IMR-90 (cell line): ENCODE results near the gene ECHS1. TPM values are rescaled to one million over a fixed set of nuclear protein-coding genes. Genes with fewer than 3 reads are reported as not detected.

Source experiments
- ATAC-seq: fragments of 200-7000 bp; cut with Tn5 transposase; 2 replicates; pipeline ENCODE4 v1.9.1; 2020; ENCODE audit warnings: low read depth, mild to moderate bottlenecking, moderate library complexity
- BruUV-seq: library from RNA; stranded (reverse); fragments of 400-500 nt; replicated peaks from 2 replicates; lab custom pipeline; 2021; lab: Mats Ljungman, UMichigan
- CTCF ChIA-PET: fragments of 300-600 bp; formaldehyde crosslinking; extraction: SDS; loops from one replicate; lab custom pipeline; 2021; ENCODE audit warnings: antibody characterized with exemption; lab: Yijun Ruan, JAX
- POLR2A ChIA-PET: fragments of 300-600 bp; sonication (Branson Sonifier 250); formaldehyde crosslinking; loops from one replicate; lab custom pipeline; 2022; ENCODE audit warnings: antibody characterized with exemption; ENCODE audit not compliant: unreplicated experiment; lab: Charles Lee
- DNase-seq: peaks from one replicate; pipeline ENCODE4 v3.0.0; 2013
- H2AFZ ChIP-seq: replicated peaks from 2 replicates; pipeline ENCODE3; 2013; ENCODE audit warnings: low read length, mild to moderate bottlenecking; ENCODE audit not compliant: poor library complexity
- H2AK5ac ChIP-seq: 2 replicates; pipeline ENCODE4 v1.6.1; 2013; ENCODE audit warnings: low read depth, low read length, inconsistent platforms
- H2AK9ac ChIP-seq: replicated peaks from 2 replicates; pipeline ENCODE3; 2013; ENCODE audit warnings: mild to moderate bottlenecking, low read depth, low read length, moderate library complexity; ENCODE audit not compliant: poor library complexity
- H2BK120ac ChIP-seq: 2 replicates; pipeline ENCODE4 v1.6.1; 2013; ENCODE audit warnings: low read depth, low read length, inconsistent platforms
- H2BK15ac ChIP-seq: 3 replicates; pipeline ENCODE4 v1.6.1; 2013; ENCODE audit warnings: low read depth, low read length, inconsistent platforms
- H2BK20ac ChIP-seq: 2 replicates; pipeline ENCODE4 v1.6.1; 2013; ENCODE audit warnings: low read depth, mild to moderate bottlenecking, inconsistent platforms, low read length, moderate library complexity
- H2BK5ac ChIP-seq: 2 replicates; pipeline ENCODE4 v1.6.1; 2013; ENCODE audit warnings: mild to moderate bottlenecking, low read depth, low read length, inconsistent platforms; ENCODE audit not compliant: poor library complexity, severe bottlenecking
- H3K14ac ChIP-seq: replicated peaks from 2 replicates; pipeline ENCODE4 v1.6.1; 2013; ENCODE audit warnings: low read depth, low read length, inconsistent platforms
- H3K18ac ChIP-seq: 2 replicates; pipeline ENCODE4 v1.6.1; 2013; ENCODE audit warnings: low read depth, low read length, control low read depth
- H3K23ac ChIP-seq: 2 replicates; pipeline ENCODE4 v1.6.1; 2013; ENCODE audit warnings: low read depth, low read length, inconsistent platforms
- H3K27ac ChIP-seq: 2 replicates; pipeline ENCODE4 v1.5.1; 2013; ENCODE audit warnings: mild to moderate bottlenecking, control low read depth, low read length; ENCODE audit not compliant: insufficient read depth
- H3K27me3 ChIP-seq: 2 replicates; pipeline ENCODE4 v1.6.1; 2013; ENCODE audit warnings: low read length; ENCODE audit not compliant: control insufficient read depth, insufficient read depth
- H3K36me3 ChIP-seq: 2 replicates; pipeline ENCODE4 v1.6.1; 2013; ENCODE audit warnings: low read length, mixed read lengths; ENCODE audit not compliant: control insufficient read depth, insufficient read depth
- H3K4ac ChIP-seq: 2 replicates; pipeline ENCODE4 v1.6.1; 2013; ENCODE audit warnings: low read depth, low read length, inconsistent platforms
- H3K4me1 ChIP-seq: 2 replicates; pipeline ENCODE4 v1.6.1; 2013; ENCODE audit warnings: low read length, mixed read lengths; ENCODE audit not compliant: control insufficient read depth, insufficient read depth
- H3K4me2 ChIP-seq: 2 replicates; pipeline ENCODE4 v1.6.1; 2013; ENCODE audit warnings: low read depth, mild to moderate bottlenecking, control low read depth, low read length, moderate library complexity
- H3K4me3 ChIP-seq: 2 replicates; pipeline ENCODE4 v1.5.1; 2013; ENCODE audit warnings: low read depth, mild to moderate bottlenecking, control low read depth, low read length, moderate library complexity; ENCODE audit not compliant: insufficient read depth
- H3K56ac ChIP-seq: 2 replicates; pipeline ENCODE4 v1.6.1; 2013; ENCODE audit warnings: low read length, inconsistent platforms; ENCODE audit not compliant: insufficient read depth; ENCODE audit errors: extremely low read depth
- H3K79me1 ChIP-seq, 2 experiments: 2 replicates each; pipeline ENCODE4 v1.6.1; 2013; ENCODE audit warnings: low read length in 2 of 2, inconsistent platforms in 1 of 2, low read depth in 1 of 2
- H3K9ac ChIP-seq: 2 replicates; pipeline ENCODE4 v1.6.1; 2013; ENCODE audit warnings: low read depth, low read length, control low read depth
- H3K9me1 ChIP-seq: 2 replicates; pipeline ENCODE4 v1.6.1; 2013; ENCODE audit warnings: low read length, inconsistent platforms; ENCODE audit not compliant: insufficient read depth
- H3K9me3 ChIP-seq: 2 replicates; pipeline ENCODE4 v1.6.1; 2013; ENCODE audit warnings: low read length; ENCODE audit not compliant: control insufficient read depth, insufficient read depth
- H4K20me1 ChIP-seq: 2 replicates; pipeline ENCODE4 v1.6.1; 2013; ENCODE audit warnings: low read length, inconsistent platforms; ENCODE audit not compliant: insufficient read depth
- H4K5ac ChIP-seq: 2 replicates; pipeline ENCODE4 v1.6.1; 2013; ENCODE audit warnings: mild to moderate bottlenecking, low read depth, low read length, control low read depth
- H4K8ac ChIP-seq, 2 experiments: 2 replicates each; pipeline ENCODE4 v1.6.1; 2013; ENCODE audit warnings: low read depth in 2 of 2, low read length in 2 of 2, control low read depth in 1 of 2, inconsistent platforms in 1 of 2
- H4K91ac ChIP-seq: 2 replicates; pipeline ENCODE4 v1.6.1; 2013; ENCODE audit warnings: low read depth, low read length, inconsistent platforms; ENCODE audit not compliant: insufficient read depth
- BHLHE40 ChIP-seq: fragments of 150-350 bp; IDR thresholded peaks from 2 replicates; pipeline ENCODE4 v1.6.1; 2016; ENCODE audit warnings: mild to moderate bottlenecking, low read depth, low read length
- CEBPB ChIP-seq: IDR thresholded peaks from 2 replicates; pipeline ENCODE4 v1.6.1; 2012; ENCODE audit warnings: low read depth, low read length, improper control_type of control experiment
- CHD1 ChIP-seq: IDR thresholded peaks from 2 replicates; pipeline ENCODE4 v1.6.1; 2012; ENCODE audit warnings: low read depth, low read length, improper control_type of control experiment
- FOS ChIP-seq: fragments of 150-350 bp; IDR thresholded peaks from 2 replicates; pipeline ENCODE4 v1.6.1; 2016; ENCODE audit warnings: low read depth, low read length
- MAFK ChIP-seq: IDR thresholded peaks from 2 replicates; pipeline ENCODE4 v1.6.1; 2012; ENCODE audit warnings: low read depth, low read length, improper control_type of control experiment
- MAZ ChIP-seq: IDR thresholded peaks from 2 replicates; pipeline ENCODE4 v1.6.1; 2012; ENCODE audit warnings: low read depth, mild to moderate bottlenecking, low read length, improper control_type of control experiment, moderate library complexity, borderline replicate concordance
- MXI1 ChIP-seq: IDR thresholded peaks from 2 replicates; pipeline ENCODE4 v1.6.1; 2012; ENCODE audit warnings: low read depth, mild to moderate bottlenecking, low read length, moderate library complexity, borderline replicate concordance
- NFE2L2 ChIP-seq: fragments of 150-350 bp; IDR thresholded peaks from 2 replicates; pipeline ENCODE4 v1.6.1; 2016; ENCODE audit warnings: low read depth, mild to moderate bottlenecking, low read length
- POLR2A ChIP-seq: IDR thresholded peaks from 2 replicates; pipeline ENCODE4 v1.6.1; 2012; ENCODE audit warnings: mild to moderate bottlenecking, low read depth, low read length
- RAD21 ChIP-seq: IDR thresholded peaks from 2 replicates; pipeline ENCODE4 v1.6.1; 2012; ENCODE audit warnings: low read length, improper control_type of control experiment
- RCOR1 ChIP-seq: IDR thresholded peaks from 2 replicates; pipeline ENCODE4 v1.6.1; 2012; ENCODE audit warnings: mild to moderate bottlenecking, low read length, improper control_type of control experiment; ENCODE audit not compliant: insufficient replicate concordance
- RFX5 ChIP-seq: IDR thresholded peaks from 2 replicates; pipeline ENCODE4 v1.8.0; 2012; ENCODE audit warnings: low read depth, mild to moderate bottlenecking, low read length, moderate library complexity
- SMC3 ChIP-seq: fragments of 150-350 bp; IDR thresholded peaks from 2 replicates; pipeline ENCODE4 v1.6.1; 2016; ENCODE audit warnings: low read depth, mild to moderate bottlenecking, antibody characterized with exemption, low read length, moderate library complexity
- WGBS, 2 experiments: methylation state at CpG; one replicate each; pipeline versions ENCODE4 v1.1.5 to v1.1.7; 2013; ENCODE audit warnings: missing lambda C conversion rate in 2 of 2; ENCODE audit not compliant: insufficient read length in 1 of 2; ENCODE audit errors: extremely low coverage in 2 of 2; 5-methylcytosine and 5-hydroxymethylcytosine counted together
- dilution Hi-C: fragments of 300-500 bp; cut with HindIII; formaldehyde crosslinking; loops from one replicate; pipeline ENCODE4 v1.14.3; 2018; ENCODE audit warnings: low sequenced_read_pairs; ENCODE audit not compliant: unreplicated experiment
- in situ Hi-C: fragments of 300-500 bp; cut with MboI; formaldehyde crosslinking; loops from 3 replicates; pipeline ENCODE4 v1.14.3; 2019; ENCODE audit warnings: low sequenced_read_pairs, inconsistent platforms, mixed read lengths
- intact Hi-C: fragments of 100-400 bp; cut with micrococcal nuclease; formaldehyde crosslinking; loops from 2 replicates; pipeline ENCODE4 v1.10.0; 2022
- polyA plus RNA-seq, 3 experiments: library from polyadenylated mRNA; depleted of rRNA; stranded (reverse); fragments of >200 nt; gene quantifications; 2 replicates each; pipeline ENCODE4 v1.2.3, GENCODE V29; 2012; ENCODE audit warnings: low replicate concordance in 1 of 3
- total RNA-seq: library from RNA; depleted of rRNA; stranded (reverse); fragments of >200 nt; gene quantifications from 2 replicates; pipeline ENCODE4 v1.2.3, GENCODE V29; 2012
- TF ChIP-seq, protein P1 (sequence below): fragments of 150-350 bp; IDR thresholded peaks from 2 replicates; pipeline ENCODE4 v1.6.1; 2017; ENCODE audit warnings: mild to moderate bottlenecking, antibody characterized with exemption, low read length, low read depth
- TF ChIP-seq, protein P2 (sequence below): fragments of 150-350 bp; IDR thresholded peaks from 2 replicates; pipeline ENCODE4 v1.6.1; 2016; ENCODE audit warnings: low read depth, mild to moderate bottlenecking, low read length, moderate library complexity, borderline replicate concordance
- TF ChIP-seq, protein P3 (sequence below): conservative IDR thresholded peaks from 2 replicates; pipeline ENCODE4 v1.5.1; 2012; ENCODE audit warnings: mild to moderate bottlenecking, low read depth, low read length, improper control_type of control experiment

Gene ECHS1
- total and polyA plus RNA-seq, 2 of the 4 experiments (the other 2 are of a cell fraction), result 60.8 to 84.2 TPM

DNA sequence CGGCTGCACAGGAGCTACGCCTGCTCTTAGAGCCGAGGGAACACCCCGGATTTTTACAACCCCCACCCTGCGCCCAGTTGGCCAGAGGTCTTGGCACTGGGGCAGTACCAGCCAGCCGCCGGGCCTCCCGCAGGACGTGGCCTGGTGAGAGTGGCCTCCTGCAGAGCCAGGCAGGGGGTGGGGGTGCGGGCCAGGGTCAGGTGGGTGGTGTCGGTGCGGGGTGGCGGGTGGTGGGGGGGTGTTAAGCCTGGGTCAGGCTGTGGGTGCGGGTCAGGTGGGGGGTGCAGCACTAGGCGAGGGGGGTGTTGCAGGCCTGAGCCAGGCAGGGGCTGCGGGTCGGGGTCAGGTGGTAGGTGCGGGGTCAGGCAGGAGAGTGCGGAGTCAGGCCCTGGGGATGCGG is 647 bp downstream of the ECHS1 start:
- peaks cover 22% of the 10 kb centered on the region for H3K36me3 ChIP-seq
- no peak overlapping the region; the same call in 1 of the 2 replicates for H3K9ac ChIP-seq
- H2BK120ac ChIP-seq, result no peak overlapping the region
- no peak overlapping the region for H2BK15ac ChIP-seq
- dilution Hi-C loops (no loop called here), intact Hi-C loops (loop anchor here (10.0 kb wide), 1 partner anchor 48 kb away; no protein-coding TSS in a partner anchor), in situ Hi-C loops (no loop called here)
- no peak overlapping the region for H2BK5ac ChIP-seq
- no peak overlapping the region for H2AFZ ChIP-seq
- DNase-seq (no peak), ATAC-seq (no peak)
- WGBS, 2 experiments, result 88% methylated on average over 3 of the region's 20 CpGs; no CpG with 5 or more reads in 1 of the 2 experiments
- peak overlapping the region; percentile 27 for H3K4me3 ChIP-seq
- no peak overlapping the region for H2BK20ac ChIP-seq
- H2AK9ac ChIP-seq, result no peak overlapping the region
- no peaks in the 10 kb centered on the region for H3K9me1 ChIP-seq
- H4K8ac ChIP-seq, result no peak overlapping the region
- peaks cover 6 to 12% of the 10 kb centered on the region in 2 experiments; a peak in 3 of 4 replicates for H3K79me1 ChIP-seq
- CTCF ChIA-PET, result no interaction called here
- no TSS peak for BruUV-seq
- no peak overlapping the region for H3K14ac ChIP-seq
- POLR2A ChIA-PET, result no interaction called here
- no peak for TF ChIP-seq MXI1
- TF ChIP-seq RCOR1, result no peak
- TF ChIP-seq, protein P1, sequence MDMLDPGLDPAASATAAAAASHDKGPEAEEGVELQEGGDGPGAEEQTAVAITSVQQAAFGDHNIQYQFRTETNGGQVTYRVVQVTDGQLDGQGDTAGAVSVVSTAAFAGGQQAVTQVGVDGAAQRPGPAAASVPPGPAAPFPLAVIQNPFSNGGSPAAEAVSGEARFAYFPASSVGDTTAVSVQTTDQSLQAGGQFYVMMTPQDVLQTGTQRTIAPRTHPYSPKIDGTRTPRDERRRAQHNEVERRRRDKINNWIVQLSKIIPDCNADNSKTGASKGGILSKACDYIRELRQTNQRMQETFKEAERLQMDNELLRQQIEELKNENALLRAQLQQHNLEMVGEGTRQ, result no peak
- TF ChIP-seq, protein P2, sequence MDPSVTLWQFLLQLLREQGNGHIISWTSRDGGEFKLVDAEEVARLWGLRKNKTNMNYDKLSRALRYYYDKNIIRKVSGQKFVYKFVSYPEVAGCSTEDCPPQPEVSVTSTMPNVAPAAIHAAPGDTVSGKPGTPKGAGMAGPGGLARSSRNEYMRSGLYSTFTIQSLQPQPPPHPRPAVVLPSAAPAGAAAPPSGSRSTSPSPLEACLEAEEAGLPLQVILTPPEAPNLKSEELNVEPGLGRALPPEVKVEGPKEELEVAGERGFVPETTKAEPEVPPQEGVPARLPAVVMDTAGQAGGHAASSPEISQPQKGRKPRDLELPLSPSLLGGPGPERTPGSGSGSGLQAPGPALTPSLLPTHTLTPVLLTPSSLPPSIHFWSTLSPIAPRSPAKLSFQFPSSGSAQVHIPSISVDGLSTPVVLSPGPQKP, result no peak
- TF ChIP-seq SMC3, result no peak
- TF ChIP-seq CHD1, result no peak
- no peak for TF ChIP-seq MAFK
- TF ChIP-seq BHLHE40, result no peak
- TF ChIP-seq POLR2A, result no peak
- TF ChIP-seq, protein P3, sequence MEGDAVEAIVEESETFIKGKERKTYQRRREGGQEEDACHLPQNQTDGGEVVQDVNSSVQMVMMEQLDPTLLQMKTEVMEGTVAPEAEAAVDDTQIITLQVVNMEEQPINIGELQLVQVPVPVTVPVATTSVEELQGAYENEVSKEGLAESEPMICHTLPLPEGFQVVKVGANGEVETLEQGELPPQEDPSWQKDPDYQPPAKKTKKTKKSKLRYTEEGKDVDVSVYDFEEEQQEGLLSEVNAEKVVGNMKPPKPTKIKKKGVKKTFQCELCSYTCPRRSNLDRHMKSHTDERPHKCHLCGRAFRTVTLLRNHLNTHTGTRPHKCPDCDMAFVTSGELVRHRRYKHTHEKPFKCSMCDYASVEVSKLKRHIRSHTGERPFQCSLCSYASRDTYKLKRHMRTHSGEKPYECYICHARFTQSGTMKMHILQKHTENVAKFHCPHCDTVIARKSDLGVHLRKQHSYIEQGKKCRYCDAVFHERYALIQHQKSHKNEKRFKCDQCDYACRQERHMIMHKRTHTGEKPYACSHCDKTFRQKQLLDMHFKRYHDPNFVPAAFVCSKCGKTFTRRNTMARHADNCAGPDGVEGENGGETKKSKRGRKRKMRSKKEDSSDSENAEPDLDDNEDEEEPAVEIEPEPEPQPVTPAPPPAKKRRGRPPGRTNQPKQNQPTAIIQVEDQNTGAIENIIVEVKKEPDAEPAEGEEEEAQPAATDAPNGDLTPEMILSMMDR, result no peak
- TF ChIP-seq NFE2L2, result no peak
- no peak for TF ChIP-seq CEBPB
- TF ChIP-seq RFX5, result no peak
- no peak for TF ChIP-seq FOS
- no peak for TF ChIP-seq RAD21
- no peak for TF ChIP-seq MAZ
- no peak overlapping the region; the same call in 1 of the 2 replicates for H3K27ac ChIP-seq
- H2AK5ac ChIP-seq, result no peak overlapping the region
- no peak overlapping the region for H3K4ac ChIP-seq
- H3K9me3 ChIP-seq, result no peaks in the 10 kb centered on the region
- no peaks in the 10 kb centered on the region for H4K20me1 ChIP-seq
- H3K4me2 ChIP-seq, result peak overlapping the region; percentile 81; the same call in 1 of the 2 replicates
- no peak overlapping the region for H3K23ac ChIP-seq
- no peaks in the 10 kb centered on the region for H3K27me3 ChIP-seq
- H4K91ac ChIP-seq, result no peak overlapping the region
- H3K56ac ChIP-seq, result no peak overlapping the region
- no peak overlapping the region for H3K18ac ChIP-seq
- H3K4me1 ChIP-seq, result peaks cover 4% of the 10 kb centered on the region; the same call in 1 of the 2 replicates
- no peak overlapping the region for H4K5ac ChIP-seq
